SK-N-SH (cell line): ENCODE data around the gene RCAN1. TPM values are rescaled to one million over a fixed set of nuclear protein-coding genes. Genes with fewer than 3 reads are reported as not detected.

ENCODE experiments used
- CTCF ChIA-PET: fragments of 300-600, 350-600 bp; formaldehyde crosslinking; extraction: SDS; loops from one replicate; lab custom pipeline; 2021; lab: Yijun Ruan, JAX
- POLR2A ChIA-PET: fragments of 350-600 bp; sonication (Branson Sonifier 250); formaldehyde crosslinking; extraction: SDS; loops from one replicate; lab custom pipeline; 2020; ENCODE audit warnings: antibody characterized with exemption, inconsistent platforms; lab: Yijun Ruan, JAX
- DNase-seq: peaks from one replicate; pipeline ENCODE4 v3.0.0; 2012
- H2AFZ ChIP-seq: fragments of 200-600 bp; sonication (generic); 2 replicates; pipeline ENCODE4 v1.8.1; 2016; ENCODE audit warnings: antibody characterized with exemption, mild to moderate bottlenecking, low read depth
- H3F3A ChIP-seq: fragments of 200-600 bp; sonication (generic); replicated peaks from 2 replicates; pipeline ENCODE3; 2016; ENCODE audit warnings: antibody characterized with exemption, mild to moderate bottlenecking; ENCODE audit not compliant: insufficient read depth
- H3K27ac ChIP-seq, 2 experiments: fragments of 200-500 bp in 1 of 2; fragments of 200-600 bp in 1 of 2; sonication (Bioruptor generic) in 1 of 2; sonication (generic), shearing (Covaris generic) in 1 of 2; 2 replicates each; pipeline versions ENCODE4 v1.5.1 to v1.6.1; 2014 to 2016; ENCODE audit warnings: low read depth in 2 of 2, inconsistent platforms in 1 of 2, low read length in 1 of 2, mild to moderate bottlenecking in 1 of 2, mixed read lengths in 1 of 2
- H3K27me3 ChIP-seq: fragments of 200-600 bp; sonication (generic), shearing (Covaris generic); 2 replicates; pipeline ENCODE4 v1.6.1; 2016; ENCODE audit warnings: mixed run types; ENCODE audit not compliant: insufficient read depth
- H3K36me3 ChIP-seq, 2 experiments: fragments of 200-500 bp in 1 of 2; fragments of 200-600 bp in 1 of 2; sonication (Bioruptor generic) in 1 of 2; sonication (generic) in 1 of 2; replicated peaks in 1 of 2; 2 replicates each; pipeline versions ENCODE3 to v1.5.1; 2014 to 2016; ENCODE audit warnings: low read length in 1 of 2, mild to moderate bottlenecking in 1 of 2; ENCODE audit not compliant: insufficient read depth in 2 of 2, control insufficient read depth in 1 of 2
- H3K4me1 ChIP-seq, 2 experiments: fragments of 200-500 bp in 1 of 2; fragments of 200-600 bp in 1 of 2; sonication (Bioruptor generic) in 1 of 2; sonication (generic), shearing (Covaris generic) in 1 of 2; 2 replicates each; pipeline versions ENCODE4 v1.5.1 to v1.6.1; 2014 to 2016; ENCODE audit warnings: low read depth in 1 of 2, low read length in 1 of 2, mixed run types in 1 of 2; ENCODE audit not compliant: insufficient read depth in 2 of 2, control insufficient read depth in 1 of 2
- H3K4me2 ChIP-seq: fragments of 200-600 bp; sonication (generic), shearing (Covaris generic); 2 replicates; pipeline ENCODE4 v1.6.1; 2017; ENCODE audit warnings: mixed run types
- H3K4me3 ChIP-seq, 2 experiments: fragments of 200-500 bp in 1 of 2; fragments of 200-600 bp in 1 of 2; sonication (Bioruptor generic) in 1 of 2; sonication (generic), shearing (Covaris generic) in 1 of 2; 2 replicates each; pipeline versions ENCODE4 v1.5.1 to v1.8.1; 2014 to 2016; ENCODE audit warnings: low read depth in 2 of 2, inconsistent platforms in 1 of 2, low read length in 1 of 2, mild to moderate bottlenecking in 1 of 2, mixed read lengths in 1 of 2, moderate library complexity in 1 of 2
- H3K79me2 ChIP-seq: fragments of 200-600 bp; sonication (generic); 2 replicates; pipeline ENCODE4 v1.8.1; 2017; ENCODE audit warnings: mild to moderate bottlenecking; ENCODE audit not compliant: insufficient read depth
- H3K9ac ChIP-seq: fragments of 200-600 bp; sonication (generic); 2 replicates; pipeline ENCODE4 v1.6.1; 2017; ENCODE audit warnings: mixed run types
- H3K9me2 ChIP-seq: fragments of 200-600 bp; sonication (generic); 2 replicates; pipeline ENCODE4 v1.6.1; 2017; ENCODE audit warnings: mixed run types
- H3K9me3 ChIP-seq: fragments of 200-600 bp; sonication (generic); 2 replicates; pipeline ENCODE4 v1.6.1; 2017; ENCODE audit warnings: mixed run types, mild to moderate bottlenecking, moderate library complexity
- H4K20me1 ChIP-seq: fragments of 200-600 bp; sonication (generic); 2 replicates; pipeline ENCODE4 v1.6.1; 2017; ENCODE audit warnings: mild to moderate bottlenecking, mixed run types; ENCODE audit not compliant: insufficient read depth
- CHD2 ChIP-seq: fragments of 150-350 bp; IDR thresholded peaks from 2 replicates; pipeline ENCODE4 v1.6.1; 2018; ENCODE audit warnings: low read length; ENCODE audit not compliant: partially characterized antibody
- EP300 ChIP-seq, 2 experiments: IDR thresholded peaks; 2 replicates each; pipeline versions ENCODE4 v1.4.0 to v1.6.1; 2012; ENCODE audit warnings: borderline replicate concordance in 1 of 2, low read depth in 1 of 2, low read length in 1 of 2
- FOSL2 ChIP-seq: IDR thresholded peaks from 2 replicates; pipeline ENCODE4 v1.4.0; 2012; ENCODE audit warnings: low read depth, mild to moderate bottlenecking, moderate library complexity, borderline replicate concordance
- FOXJ3 ChIP-seq: sonication (generic); formaldehyde crosslinking; IDR thresholded peaks from 2 replicates; pipeline ENCODE4 v1.5.1; 2020; ENCODE audit warnings: mild to moderate bottlenecking, missing genetic modification reagents
- FOXM1 ChIP-seq: IDR thresholded peaks from 2 replicates; pipeline ENCODE4 v1.4.0; 2012; ENCODE audit warnings: low read depth, mild to moderate bottlenecking
- NFIC ChIP-seq: IDR thresholded peaks from 2 replicates; pipeline ENCODE4 v1.4.0; 2012; ENCODE audit warnings: borderline replicate concordance
- REST ChIP-seq: IDR thresholded peaks from 2 replicates; pipeline ENCODE4 v1.6.1; 2012; ENCODE audit warnings: mild to moderate bottlenecking, low read depth, low read length, moderate library complexity
- TAF1 ChIP-seq: IDR thresholded peaks from 2 replicates; pipeline ENCODE4 v1.6.1; 2012; ENCODE audit warnings: low read depth, mild to moderate bottlenecking, low read length, moderate library complexity, borderline replicate concordance
- TEAD4 ChIP-seq: IDR thresholded peaks from 2 replicates; pipeline ENCODE4 v1.4.0; 2012; ENCODE audit warnings: mild to moderate bottlenecking, borderline replicate concordance; ENCODE audit not compliant: insufficient read depth
- WGBS: methylation state at CpG from one replicate; pipeline ENCODE4 v1.1.6; 2017; ENCODE audit warnings: low lambda C conversion rate; 5-methylcytosine and 5-hydroxymethylcytosine counted together
- polyA plus RNA-seq, 3 experiments: library from polyadenylated mRNA; depleted of rRNA; stranded (reverse); fragments of >200 nt; gene quantifications; 2 replicates each; pipeline ENCODE4 v1.2.3, GENCODE V29; 2012
- TF ChIP-seq, protein P1 (sequence below): IDR thresholded peaks from 2 replicates; pipeline ENCODE4; 2012
- TF ChIP-seq, protein P2 (sequence below): fragments of 150-350 bp; IDR thresholded peaks from 2 replicates; pipeline ENCODE4 v1.6.1; 2017; ENCODE audit warnings: antibody characterized with exemption, low read length, low read depth, borderline replicate concordance
- TF ChIP-seq, protein P3 (sequence below): IDR thresholded peaks from 2 replicates; pipeline ENCODE4 v1.4.0; 2012; ENCODE audit warnings: low read depth, borderline replicate concordance
- TF ChIP-seq, protein P4 (sequence below): IDR thresholded peaks from 2 replicates; pipeline ENCODE4 v1.4.0; 2012; ENCODE audit warnings: low read depth

Gene RCAN1
- polyA plus RNA-seq, 1 of the 3 experiments (the other 2 are of a cell fraction): 16.7 TPM

DNA sequence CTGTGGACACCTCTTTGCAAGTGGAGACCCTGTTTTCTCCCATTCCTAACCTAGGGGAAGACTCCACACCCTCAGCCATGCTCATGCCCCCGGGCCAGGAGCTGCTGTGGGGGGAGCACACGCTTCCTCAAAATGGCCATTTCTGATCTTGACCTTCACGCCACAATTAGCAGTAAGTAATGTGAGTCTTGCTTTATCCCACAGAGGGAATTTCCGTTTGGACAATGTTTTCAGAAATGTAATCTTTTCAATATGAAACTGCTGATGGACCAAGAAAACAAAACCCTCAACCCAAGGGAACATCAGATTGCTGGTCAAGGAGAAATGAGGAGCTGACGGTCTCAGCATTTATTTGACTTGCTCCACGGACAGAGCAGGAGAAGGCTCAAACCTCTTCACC is 94.6 kb downstream of the RCAN1 start:
- Histone ChIP-seq H3K9ac (no peak overlapping the region), H2AFZ (no peak overlapping the region), H3F3A (peaks cover 37% of the 10 kb centered on the region), H4K20me1 (no peaks in the 10 kb centered on the region; the same call in 1 of the 2 replicates), H3K79me2 (peaks cover 26% of the 10 kb centered on the region), H3K4me3 (no peak overlapping the region), H3K9me3 (no peaks in the 10 kb centered on the region), H3K4me1 (peaks cover 3 to 8% of the 10 kb centered on the region in 2 experiments; a peak in 2 of 4 replicates), H3K4me2 (no peak overlapping the region), H3K27me3 (no peaks in the 10 kb centered on the region), H3K36me3 (peaks cover 40 to 49% of the 10 kb centered on the region in 2 experiments), H3K9me2 (no peaks in the 10 kb centered on the region), H3K27ac (no peak overlapping the region)
- ChIA-PET POLR2A (no interaction called here), CTCF (interaction anchor here (0.7 to 1.4 kb wide), 2 partner anchors 9 to 153 kb away, joined by 3 to 4 read pairs; no protein-coding TSS in a partner anchor)
- TF ChIP-seq, protein P1, sequence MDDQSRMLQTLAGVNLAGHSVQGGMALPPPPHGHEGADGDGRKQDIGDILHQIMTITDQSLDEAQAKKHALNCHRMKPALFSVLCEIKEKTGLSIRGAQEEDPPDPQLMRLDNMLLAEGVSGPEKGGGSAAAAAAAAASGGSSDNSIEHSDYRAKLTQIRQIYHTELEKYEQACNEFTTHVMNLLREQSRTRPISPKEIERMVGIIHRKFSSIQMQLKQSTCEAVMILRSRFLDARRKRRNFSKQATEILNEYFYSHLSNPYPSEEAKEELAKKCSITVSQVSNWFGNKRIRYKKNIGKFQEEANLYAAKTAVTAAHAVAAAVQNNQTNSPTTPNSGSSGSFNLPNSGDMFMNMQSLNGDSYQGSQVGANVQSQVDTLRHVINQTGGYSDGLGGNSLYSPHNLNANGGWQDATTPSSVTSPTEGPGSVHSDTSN: no peak
- TF ChIP-seq FOXJ3 (CRISPR knock-in tag) (no peak), TEAD4 (no peak), FOSL2 (no peak), EP300 (IDR thresholded peaks at IDR 0.05; ENCODE audit: borderline replicate concordance in 1 of 2, low read depth in 1 of 2, low read length in 1 of 2) (no peak), FOXM1 (no peak), TAF1 (no peak), REST (no peak), CHD2 (no peak), NFIC (no peak)
- TF ChIP-seq, protein P2, sequence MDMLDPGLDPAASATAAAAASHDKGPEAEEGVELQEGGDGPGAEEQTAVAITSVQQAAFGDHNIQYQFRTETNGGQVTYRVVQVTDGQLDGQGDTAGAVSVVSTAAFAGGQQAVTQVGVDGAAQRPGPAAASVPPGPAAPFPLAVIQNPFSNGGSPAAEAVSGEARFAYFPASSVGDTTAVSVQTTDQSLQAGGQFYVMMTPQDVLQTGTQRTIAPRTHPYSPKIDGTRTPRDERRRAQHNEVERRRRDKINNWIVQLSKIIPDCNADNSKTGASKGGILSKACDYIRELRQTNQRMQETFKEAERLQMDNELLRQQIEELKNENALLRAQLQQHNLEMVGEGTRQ: no peak
- TF ChIP-seq, protein P3, sequence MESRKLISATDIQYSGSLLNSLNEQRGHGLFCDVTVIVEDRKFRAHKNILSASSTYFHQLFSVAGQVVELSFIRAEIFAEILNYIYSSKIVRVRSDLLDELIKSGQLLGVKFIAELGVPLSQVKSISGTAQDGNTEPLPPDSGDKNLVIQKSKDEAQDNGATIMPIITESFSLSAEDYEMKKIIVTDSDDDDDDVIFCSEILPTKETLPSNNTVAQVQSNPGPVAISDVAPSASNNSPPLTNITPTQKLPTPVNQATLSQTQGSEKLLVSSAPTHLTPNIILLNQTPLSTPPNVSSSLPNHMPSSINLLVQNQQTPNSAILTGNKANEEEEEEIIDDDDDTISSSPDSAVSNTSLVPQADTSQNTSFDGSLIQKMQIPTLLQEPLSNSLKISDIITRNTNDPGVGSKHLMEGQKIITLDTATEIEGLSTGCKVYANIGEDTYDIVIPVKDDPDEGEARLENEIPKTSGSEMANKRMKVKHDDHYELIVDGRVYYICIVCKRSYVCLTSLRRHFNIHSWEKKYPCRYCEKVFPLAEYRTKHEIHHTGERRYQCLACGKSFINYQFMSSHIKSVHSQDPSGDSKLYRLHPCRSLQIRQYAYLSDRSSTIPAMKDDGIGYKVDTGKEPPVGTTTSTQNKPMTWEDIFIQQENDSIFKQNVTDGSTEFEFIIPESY: no peak
- TF ChIP-seq, protein P4, sequence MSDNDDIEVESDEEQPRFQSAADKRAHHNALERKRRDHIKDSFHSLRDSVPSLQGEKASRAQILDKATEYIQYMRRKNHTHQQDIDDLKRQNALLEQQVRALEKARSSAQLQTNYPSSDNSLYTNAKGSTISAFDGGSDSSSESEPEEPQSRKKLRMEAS: no peak
- DNase-seq: no peak
- WGBS: 92% methylated on average over 6 of the region's 6 CpGs
